NCI-H526 treated with DMSO at 0.1 percent for 48 hours (cell line): ENCODE data around the gene SPATA2L.

ENCODE experiments used
- DNase-seq: peaks from one replicate; lab custom pipeline; 2025; lab: John Stamatoyannopoulos, UW

The SPATA2L gene

GRCh38 chr16:89701425-89702406 lies at the start of gene SPATA2L:
SPATA2L (minus strand) TSS chr16:89701705; CDS start chr16:89701232, 473 bp downstream.
- DNase-seq, result peak; percentile 75

DNA sequence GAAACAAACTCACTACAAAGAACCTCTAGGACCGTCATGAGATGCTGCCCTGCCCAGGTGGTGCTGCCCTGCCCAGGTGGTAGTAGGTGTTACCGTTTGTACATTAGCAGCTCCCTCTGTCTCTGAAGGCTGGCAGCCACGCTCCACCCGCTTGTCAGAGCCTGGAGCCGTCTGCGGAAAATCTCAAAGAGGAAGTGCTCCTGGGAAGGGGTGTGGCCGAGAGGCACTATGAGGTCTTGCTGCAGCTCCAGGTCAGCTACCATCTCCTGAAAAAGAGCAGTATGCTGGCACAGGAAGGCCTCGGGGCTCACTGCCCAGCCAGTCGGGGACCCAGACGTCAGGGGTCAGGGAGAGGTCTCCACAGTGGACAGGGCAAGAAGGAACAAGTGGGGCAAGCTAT lies 48.1 kb upstream of the SPATA2L start:
- DNase-seq, result no peak

GRCh38 chr16:89748921-89749320 lies 47.4 kb upstream of the SPATA2L start:
- no peak for DNase-seq

- no peak for DNase-seq
Measured at GRCh38 chr16:89748076-89748475, 46.6 kb upstream of the SPATA2L start.

- DNase-seq, result no peak
Measured at GRCh38 chr16:89746043-89746442, 44.5 kb upstream of the SPATA2L start.

DNA sequence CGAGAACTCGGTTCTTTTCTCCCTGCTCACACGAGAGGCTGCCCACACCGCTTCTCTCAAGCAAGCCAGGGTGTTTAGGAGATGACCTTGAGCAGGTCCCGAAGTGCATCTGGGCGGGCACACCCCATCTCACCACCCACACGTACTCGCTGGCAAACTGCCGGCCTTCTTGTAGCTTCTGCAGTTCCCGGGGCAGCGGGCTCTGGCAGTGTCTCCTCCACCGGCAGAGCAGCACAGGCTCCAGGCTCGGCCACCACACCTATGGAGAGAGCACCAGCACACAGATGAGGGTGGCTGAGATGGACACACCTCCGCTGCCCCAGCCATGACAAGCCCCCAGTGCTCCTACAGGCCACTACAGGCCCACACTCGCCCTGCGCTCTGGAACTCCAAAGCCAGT lies 43.3 kb upstream of the SPATA2L start:
- DNase-seq, result no peak

DNA sequence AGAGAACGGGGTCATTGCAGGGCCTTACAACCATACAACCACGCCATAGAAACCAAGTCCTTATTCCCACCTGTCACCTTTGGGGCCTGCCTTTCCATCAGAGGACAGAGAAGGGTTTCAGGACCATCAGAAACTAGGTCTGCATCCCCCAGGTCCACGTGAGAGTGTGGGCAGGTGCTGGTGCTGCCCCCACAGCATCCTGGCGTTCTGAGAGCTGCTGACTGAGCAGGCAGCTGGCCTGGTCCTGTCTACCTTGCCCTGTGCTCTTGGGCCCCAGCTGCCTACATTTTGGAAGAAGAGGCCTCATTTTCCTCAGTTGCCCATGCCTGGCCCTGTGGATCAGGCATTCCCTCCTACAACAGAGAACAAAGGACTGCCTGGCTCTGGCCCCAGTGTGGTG lies 41.4 kb upstream of the SPATA2L start:
- DNase-seq, result no peak

DNA sequence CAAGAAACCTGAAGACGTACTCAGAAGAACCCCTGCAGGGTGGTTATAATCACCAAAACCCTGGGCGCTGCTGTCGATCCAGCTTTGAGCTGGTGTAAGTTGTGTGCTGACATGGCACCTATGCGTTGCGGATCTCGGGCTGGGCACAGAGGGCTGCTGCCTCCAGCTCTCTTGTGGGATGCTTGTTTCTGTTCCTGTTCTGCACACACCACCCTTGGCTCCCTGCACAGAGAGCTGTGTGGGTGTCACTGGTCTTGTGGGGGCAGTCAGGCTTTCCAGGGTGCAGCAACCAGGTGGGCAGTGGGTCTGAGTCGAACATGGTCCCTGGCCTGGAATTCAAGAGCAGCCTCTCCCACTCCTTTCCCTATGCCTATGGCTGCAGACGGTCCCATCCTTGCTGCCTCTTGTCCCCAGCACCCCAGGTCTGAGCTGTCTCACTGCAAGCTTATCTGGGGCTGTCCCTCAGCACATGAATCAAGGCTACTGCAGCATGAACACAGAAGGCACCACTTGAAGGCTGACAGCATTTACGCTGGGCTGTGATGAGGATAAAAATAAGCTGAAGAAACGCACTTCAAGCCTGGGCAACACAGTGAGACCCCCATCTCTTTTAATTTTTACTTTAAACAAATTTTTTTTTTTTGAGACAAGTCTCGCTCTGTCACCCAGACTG lies 40.0 kb upstream of the SPATA2L start:
- no peak for DNase-seq

DNA sequence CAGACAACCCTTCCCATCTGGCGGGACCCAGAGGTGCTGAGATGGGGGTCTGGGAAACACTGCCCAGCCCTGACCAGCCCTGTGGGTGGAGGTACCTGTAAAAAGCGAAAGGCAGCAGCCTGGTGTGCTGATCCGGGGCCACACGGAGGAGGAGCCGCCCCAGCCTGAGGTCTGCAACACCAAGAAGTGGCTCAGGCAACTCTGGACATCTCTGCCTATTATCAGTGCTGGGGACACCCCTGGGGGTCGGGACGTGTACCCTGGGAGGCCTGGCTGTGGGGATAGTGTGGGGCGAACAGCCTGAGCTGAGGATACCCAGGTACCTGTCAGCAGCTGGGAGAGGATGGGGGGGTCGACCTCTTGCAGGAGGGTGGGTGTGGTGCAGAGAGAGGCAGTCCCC lies 37.9 kb upstream of the SPATA2L start:
- no peak for DNase-seq

DNA sequence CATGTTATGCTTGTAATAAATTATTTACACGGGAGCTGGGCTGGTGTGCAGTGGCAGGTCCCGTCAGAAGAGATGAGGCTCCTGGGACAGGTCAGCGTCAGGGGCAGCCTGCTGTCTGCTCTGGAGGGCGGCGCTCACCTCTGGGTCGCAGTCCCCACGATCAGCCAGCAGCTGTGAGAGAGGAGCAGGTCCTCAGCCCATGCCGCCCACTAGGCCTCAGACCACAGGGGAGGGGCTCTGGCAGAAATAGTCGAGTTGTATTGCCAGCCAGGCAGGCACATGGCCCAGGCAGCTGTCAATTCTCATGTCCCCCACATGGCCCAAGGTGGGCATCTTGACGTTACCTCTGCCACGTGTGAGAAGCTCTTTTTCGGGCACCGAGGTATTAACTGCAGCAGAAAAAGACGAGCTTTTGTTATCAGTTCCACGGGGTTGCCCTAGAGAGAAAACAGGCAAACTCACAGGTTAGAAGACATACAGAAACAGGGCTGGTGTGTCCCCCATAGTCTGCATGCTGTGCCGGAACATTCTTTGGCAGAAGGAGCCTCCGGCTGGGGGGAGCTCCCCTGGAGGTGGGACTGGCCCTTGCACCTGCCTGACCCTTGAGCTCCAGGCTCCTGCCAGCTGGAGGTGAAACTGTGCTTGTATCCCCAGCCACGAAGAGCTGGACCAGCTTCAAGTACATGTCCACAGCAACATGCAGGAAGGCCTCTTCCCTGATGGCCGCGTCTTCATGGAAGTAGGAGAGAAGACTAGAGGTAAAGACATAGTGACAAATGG lies 37.2 kb upstream of the SPATA2L start:
- no peak for DNase-seq

DNA sequence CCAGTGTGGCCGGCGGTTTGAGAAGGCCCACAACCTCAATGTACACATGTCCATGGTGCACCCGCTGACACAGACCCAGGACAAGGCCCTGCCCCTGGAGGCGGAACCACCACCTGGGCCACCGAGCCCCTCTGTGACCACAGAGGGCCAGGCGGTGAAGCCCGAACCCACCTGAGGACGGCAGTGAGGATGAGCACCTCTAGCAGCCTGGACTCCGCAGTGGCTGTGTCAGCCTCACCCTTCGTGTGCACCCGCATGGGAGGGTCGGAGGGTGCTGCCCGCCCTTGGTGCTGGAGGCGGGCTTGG lies 36.5 kb upstream of the SPATA2L start:
- no peak for DNase-seq

DNA sequence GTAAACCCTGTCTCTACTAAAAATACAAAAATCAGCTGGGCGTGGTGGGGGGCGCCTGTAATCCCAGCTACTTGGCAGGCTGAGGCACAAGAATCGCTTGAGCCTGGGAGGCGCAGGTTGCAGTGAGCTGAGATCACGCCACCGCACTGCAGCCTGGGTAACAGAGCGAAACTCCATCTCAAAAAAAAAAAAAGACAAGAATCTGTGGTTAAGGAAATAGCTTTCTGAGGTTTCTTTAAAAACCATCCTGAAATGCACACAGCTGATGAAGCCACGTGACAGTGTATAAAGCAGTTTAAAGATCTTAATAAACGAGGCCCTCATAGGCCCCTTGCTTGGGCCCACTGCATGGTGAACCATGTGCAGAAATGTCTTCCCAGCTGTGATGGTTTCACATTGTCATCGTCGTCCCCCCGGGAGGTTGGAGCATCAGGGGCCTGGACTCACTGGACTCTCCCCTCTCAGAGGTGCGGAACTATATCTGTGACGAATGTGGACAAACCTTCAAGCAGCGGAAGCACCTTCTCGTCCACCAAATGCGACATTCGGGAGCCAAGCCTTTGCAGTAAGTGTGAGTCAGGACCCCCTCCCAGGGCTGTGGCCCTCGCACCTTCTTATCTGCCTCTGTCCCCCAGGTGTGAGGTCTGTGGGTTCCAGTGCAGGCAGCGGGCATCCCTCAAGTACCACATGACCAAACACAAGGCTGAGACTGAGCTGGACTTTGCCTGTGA lies 36.0 kb upstream of the SPATA2L start:
- no peak for DNase-seq

- DNase-seq, result no peak
Measured at GRCh38 chr16:89736554-89736953, 35.0 kb upstream of the SPATA2L start.

GRCh38 chr16:89733792-89734191 lies 32.3 kb upstream of the SPATA2L start:
- DNase-seq, result no peak

- no peak for DNase-seq
Measured at GRCh38 chr16:89733322-89733721, 31.8 kb upstream of the SPATA2L start.

GRCh38 chr16:89732918-89733242 lies 31.4 kb upstream of the SPATA2L start:
- no peak for DNase-seq

DNA sequence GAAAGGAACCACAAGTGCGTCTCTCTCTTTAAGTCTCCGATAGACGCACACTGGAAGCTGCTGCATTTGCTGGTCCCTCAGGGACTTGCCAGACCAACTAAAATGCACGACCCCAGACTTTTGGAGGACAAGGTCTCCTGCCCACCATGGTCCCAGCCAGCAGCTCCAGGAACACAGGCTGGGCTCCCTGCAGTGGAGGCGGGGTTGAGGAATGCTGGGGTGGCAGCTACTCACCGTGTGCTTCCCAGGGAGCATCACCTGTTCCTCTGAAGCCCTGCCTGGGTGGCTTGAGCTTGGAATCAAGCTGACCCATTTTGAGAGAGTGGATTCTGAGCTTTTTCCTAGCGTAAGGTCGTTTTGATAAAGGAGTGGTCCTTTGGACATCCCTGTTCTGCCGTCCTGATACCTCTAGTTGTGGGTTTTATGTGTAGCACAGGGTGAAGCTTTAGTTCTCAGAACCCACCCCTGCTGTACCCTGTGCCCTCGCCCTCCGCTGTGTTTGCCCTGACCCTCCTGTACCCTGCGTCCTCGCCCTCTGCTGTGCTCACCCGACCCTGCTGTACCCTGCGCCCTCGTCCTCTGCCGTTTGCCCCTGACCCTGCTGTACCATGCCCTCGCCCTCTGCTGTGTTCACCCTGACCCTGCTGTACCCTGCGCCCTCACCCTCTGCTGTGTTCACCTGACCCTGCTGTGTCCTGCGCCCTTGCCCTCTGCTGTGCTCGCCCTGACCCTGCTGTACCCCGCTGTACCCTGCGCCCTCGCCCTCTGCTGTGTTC lies 30.8 kb upstream of the SPATA2L start:
- no peak for DNase-seq

GRCh38 chr16:89730610-89731234 lies 29.2 kb upstream of the SPATA2L start:
- DNase-seq, result no peak

DNA sequence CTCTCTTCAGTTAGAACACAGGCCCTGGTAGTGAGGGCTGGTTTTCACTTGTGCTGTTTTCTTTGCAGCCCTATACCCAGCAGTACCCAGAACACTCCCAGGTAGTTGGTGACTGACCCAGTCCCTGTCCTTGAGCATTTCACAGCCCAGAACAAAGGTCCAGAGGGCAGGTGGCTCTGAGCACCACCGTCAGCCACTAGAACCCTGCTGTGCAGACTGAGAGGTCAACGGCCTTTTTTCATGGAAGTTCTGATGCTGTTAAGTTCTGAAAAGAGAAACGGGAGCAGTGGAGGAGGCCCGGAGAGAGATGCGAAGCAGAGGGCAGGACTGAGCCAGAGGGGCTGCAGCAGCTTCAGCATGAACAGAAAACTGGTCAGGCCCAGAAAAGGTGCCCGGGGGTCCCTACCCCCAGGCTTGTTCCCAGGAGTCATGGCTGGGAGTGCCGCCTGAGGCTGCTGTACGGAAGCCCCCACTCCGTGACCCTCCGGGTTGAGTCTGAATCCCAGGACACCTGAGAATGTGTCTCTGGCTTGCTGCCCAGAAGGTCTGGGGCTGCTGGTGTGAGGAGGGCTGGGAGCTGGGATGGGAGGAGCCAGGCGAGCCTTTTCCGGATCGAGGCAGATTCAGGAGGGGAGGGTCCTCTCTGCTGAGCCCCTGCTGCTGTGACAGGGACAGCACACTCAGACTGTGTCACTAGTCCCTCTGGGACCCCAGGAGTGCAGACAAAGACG lies 28.5 kb upstream of the SPATA2L start:
- DNase-seq, result no peak

DNA sequence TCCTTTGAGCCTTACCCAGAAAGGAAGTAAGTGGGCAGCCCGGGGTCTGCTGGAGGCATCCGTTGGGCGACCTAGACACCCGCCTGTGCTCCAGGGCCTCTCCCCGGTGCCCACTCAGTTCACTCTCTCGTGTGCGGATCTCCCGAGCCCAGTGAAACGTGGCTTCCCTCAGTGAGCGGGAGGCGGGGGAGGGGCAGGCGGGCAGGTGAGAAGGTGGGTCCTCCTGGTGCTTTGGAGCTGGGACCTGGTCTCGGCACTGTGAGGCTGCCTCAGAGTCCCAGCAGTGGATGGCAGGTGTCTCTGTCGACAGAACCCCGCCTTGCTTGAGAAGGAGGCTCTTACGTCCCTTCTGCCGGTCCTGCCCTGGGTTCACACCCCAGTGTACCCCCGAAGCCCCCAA lies 27.8 kb upstream of the SPATA2L start:
- no peak for DNase-seq
